SK-N-MC (cell line): ENCODE results near the gene ZSCAN20.

Source experiments
- EZH2 ChIP-seq: fragments of 200-600 bp; sonication (generic); IDR thresholded peaks from one replicate; pipeline ENCODE4 v1.6.1; 2017; ENCODE audit warnings: antibody characterized with exemption
- FOXP2 ChIP-seq: optimal IDR thresholded peaks from 2 replicates; pipeline ENCODE3; 2011; ENCODE audit warnings: mild to moderate bottlenecking, moderate library complexity; ENCODE audit not compliant: insufficient read depth; ENCODE audit errors: extremely low read length, control extremely low read depth
- POLR2AphosphoS5 ChIP-seq: IDR thresholded peaks from 2 replicates; pipeline ENCODE4 v1.6.1; 2012; ENCODE audit warnings: mild to moderate bottlenecking, low read depth, low read length, borderline replicate concordance

GRCh38 chr1:33519240-33519884 lies 46.9 kb downstream of the ZSCAN20 start:
- no peak for TF ChIP-seq POLR2AphosphoS5
- no peak for TF ChIP-seq EZH2
- TF ChIP-seq FOXP2 = no peak
